K562 (cell line): ENCODE data around the gene CYB5R4. TPM values are rescaled to one million over a fixed set of nuclear protein-coding genes. Genes with fewer than 3 reads are reported as not detected.

Experiments used
- ATAC-seq: fragments of 200-7000 bp; cut with Tn5 transposase; 3 replicates; pipeline ENCODE4 v1.9.1; 2020; ENCODE audit warnings: moderate library complexity
- BruUV-seq: library from RNA; stranded (reverse); fragments of 400-500 nt; replicated peaks from 2 replicates; lab custom pipeline; 2021; lab: Mats Ljungman, UMichigan
- CTCF ChIA-PET: fragments of 300-600 bp; formaldehyde crosslinking; extraction: SDS; loops from one replicate; lab custom pipeline; 2021; ENCODE audit warnings: low intra/inter-chr PET ratio; lab: Yijun Ruan, JAX
- POLR2A ChIA-PET: fragments of 300-600, 350-650 bp; sonication (Branson Sonifier 250); formaldehyde crosslinking; extraction: SDS; loops from one replicate; lab custom pipeline; 2021; ENCODE audit warnings: antibody characterized with exemption, inconsistent platforms; lab: Yijun Ruan, JAX
- DNase-seq, 4 experiments: peaks; one replicate each; pipeline versions ENCODE4 v3.0.0 to v3.0.0-alpha.2; 2011 to 2018; ENCODE audit warnings: low spot score in 3 of 4, mixed read lengths in 3 of 4; ENCODE audit errors: extremely low read depth in 1 of 4
- FAIRE-seq: peaks from 2 replicates; lab custom pipeline; 2011; peaks lifted over from hg19 to GRCh38; lab: Jason Lieb, UNC
- H2AFZ ChIP-seq: 2 replicates; pipeline ENCODE4 v1.6.0; 2011; ENCODE audit warnings: low read depth, low read length, control low read depth, inconsistent platforms
- H3K27ac ChIP-seq: fragments of 200-600 bp; 3 replicates; pipeline ENCODE4 v1.8.0; 2011; ENCODE audit warnings: low read depth, mild to moderate bottlenecking, control low read depth, inconsistent platforms, low read length, moderate library complexity, mixed read lengths; ENCODE audit errors: extremely low read depth
- H3K27me3 ChIP-seq, 2 experiments: fragments of 300-600 bp in 1 of 2; 2 replicates in 1 of 2; 3 replicates in 1 of 2; pipeline versions ENCODE4 v1.6.0 to v1.8.0; 2011; ENCODE audit warnings: inconsistent platforms in 2 of 2, low read length in 2 of 2, mild to moderate bottlenecking in 1 of 2, mixed read lengths in 1 of 2, moderate library complexity in 1 of 2; ENCODE audit not compliant: control insufficient read depth in 2 of 2, insufficient read depth in 2 of 2
- H3K36me3 ChIP-seq: fragments of 300-600 bp; 3 replicates; pipeline ENCODE4 v1.8.0; 2011; ENCODE audit warnings: mild to moderate bottlenecking, low read length, inconsistent platforms; ENCODE audit not compliant: control insufficient read depth, insufficient read depth
- H3K4me1 ChIP-seq, 2 experiments: fragments of 200-600 bp in 1 of 2; replicated peaks in 1 of 2; 2 replicates in 1 of 2; 3 replicates in 1 of 2; pipeline versions ENCODE4 v1.5.1 to v1.8.0; 2011; ENCODE audit warnings: inconsistent platforms in 2 of 2, low read length in 2 of 2, mild to moderate bottlenecking in 1 of 2, mixed read lengths in 1 of 2, moderate library complexity in 1 of 2; ENCODE audit not compliant: control insufficient read depth in 2 of 2, insufficient read depth in 2 of 2
- H3K4me2 ChIP-seq: 2 replicates; pipeline ENCODE4 v1.6.1; 2011; ENCODE audit warnings: low read length, control low read depth, inconsistent platforms, mixed read lengths; ENCODE audit not compliant: insufficient read depth
- H3K4me3 ChIP-seq: fragments of 200-600 bp; sonication (generic), shearing (Covaris generic); 2 replicates; pipeline ENCODE4 v1.5.1; 2016; ENCODE audit warnings: control low read depth, inconsistent platforms
- H3K79me2 ChIP-seq: fragments of 200-600 bp; 3 replicates; pipeline ENCODE4 v1.8.0; 2011; ENCODE audit warnings: low read length, inconsistent platforms; ENCODE audit not compliant: control insufficient read depth, insufficient read depth
- H3K9ac ChIP-seq, 2 experiments: 2 replicates each; pipeline versions ENCODE4 v1.6.0 to v1.6.1; 2011; ENCODE audit warnings: low read depth in 2 of 2, low read length in 2 of 2, control low read depth in 1 of 2, inconsistent platforms in 1 of 2, mild to moderate bottlenecking in 1 of 2, mixed read lengths in 1 of 2; ENCODE audit not compliant: insufficient read depth in 1 of 2
- H3K9me1 ChIP-seq: one replicate; pipeline ENCODE4 v1.6.0; 2011; ENCODE audit warnings: inconsistent platforms, mild to moderate bottlenecking, low read length, moderate library complexity; ENCODE audit not compliant: control insufficient read depth, insufficient read depth
- H3K9me3 ChIP-seq: replicated peaks from 2 replicates; pipeline ENCODE4 v1.5.1; 2011; ENCODE audit warnings: low read depth, low read length, inconsistent platforms; ENCODE audit not compliant: control insufficient read depth, insufficient read depth
- H4K20me1 ChIP-seq: replicated peaks from 2 replicates; pipeline ENCODE4 v1.6.1; 2011; ENCODE audit warnings: low read length, inconsistent platforms, mixed read lengths; ENCODE audit not compliant: control insufficient read depth, insufficient read depth
- C11orf30 ChIP-seq: fragments of 450-650 bp; IDR thresholded peaks from 2 replicates; pipeline ENCODE4 v1.6.1; 2016; ENCODE audit warnings: low read depth, mild to moderate bottlenecking
- CBX3 ChIP-seq, 2 experiments: IDR thresholded peaks; 1 replicate in 1 of 2; 2 replicates in 1 of 2; pipeline ENCODE4 v1.6.1; 2012; ENCODE audit warnings: inconsistent platforms in 2 of 2, low read length in 2 of 2, borderline replicate concordance in 1 of 2, control low read depth in 1 of 2
- CHD2 ChIP-seq: IDR thresholded peaks from 2 replicates; pipeline ENCODE4 v1.6.1; 2011; ENCODE audit warnings: low read depth, low read length
- NCOA6 ChIP-seq: fragments of 450-650 bp; IDR thresholded peaks from 2 replicates; pipeline ENCODE4 v1.6.1; 2017; ENCODE audit warnings: mild to moderate bottlenecking
- PHF20 ChIP-seq: fragments of 450-650 bp; IDR thresholded peaks from 2 replicates; pipeline ENCODE4 v1.6.1; 2018; ENCODE audit not compliant: partially characterized antibody
- PTRF ChIP-seq: fragments of 450-650 bp; IDR thresholded peaks from 2 replicates; pipeline ENCODE4 v1.6.1; 2016; ENCODE audit warnings: mild to moderate bottlenecking, missing genetic modification characterization, missing compliant biosample characterization
- RAD51 ChIP-seq: fragments of 450-650 bp; IDR thresholded peaks from 2 replicates; pipeline ENCODE4 v1.7.1; 2016; ENCODE audit warnings: low read depth, mild to moderate bottlenecking, borderline replicate concordance
- YBX1 ChIP-seq: fragments of 450-650 bp; IDR thresholded peaks from 2 replicates; pipeline ENCODE4 v1.7.1; 2016; ENCODE audit warnings: mild to moderate bottlenecking
- WGBS: fragments of 100-300 bp; shearing (Covaris generic); methylation state at CpG from one replicate; pipeline ENCODE4 v1.1.6; 2016; ENCODE audit warnings: low coverage, mixed read lengths; ENCODE audit not compliant: insufficient coverage; ENCODE audit errors: missing lambda C conversion rate; 5-methylcytosine and 5-hydroxymethylcytosine counted together
- in situ Hi-C: fragments of 300-500 bp; cut with MboI; formaldehyde crosslinking; loops from 4 replicates; pipeline ENCODE4 v1.15.0; 2018; ENCODE audit warnings: inconsistent platforms, mixed read lengths
- intact Hi-C: fragments of 100-400 bp; cut with micrococcal nuclease; formaldehyde crosslinking; loops from 2 replicates; pipeline ENCODE4 v1.14.2; 2022
- polyA plus RNA-seq, 8 experiments: library from polyadenylated mRNA; depleted of rRNA in 4 of 8; stranded (reverse) in 5 of 8; unstranded in 3 of 8; fragments of >200 nt; fragmentation: Nextera tagmentation in 2 of 8; fragmentation: Illumina TruSeq in 1 of 8; extraction: Ambion mirVana in 2 of 8; extraction: Trizol in 1 of 8; gene quantifications; 2 replicates each; pipeline versions ENCODE4 v1.2.1 to v1.2.3, GENCODE V29; 2011 to 2014; ENCODE audit warnings: inconsistent platforms in 1 of 8, missing spikeins in 1 of 8
- total RNA-seq, 7 experiments: library from RNA; depleted of rRNA in 6 of 7; stranded (reverse); fragments of >200 nt in 6 of 7; fragmentation: Illumina TruSeq in 2 of 7; extraction: Trizol in 2 of 7; gene quantifications; 2 replicates each; pipeline versions ENCODE4 v1.2.1 to v1.2.3, GENCODE V29; 2011 to 2021; ENCODE audit warnings: low replicate concordance in 1 of 7
- TF ChIP-seq, protein P1 (sequence below): fragments of 450-650 bp; IDR thresholded peaks from 2 replicates; pipeline ENCODE4 v1.6.1; 2018; ENCODE audit warnings: mild to moderate bottlenecking, low read depth; ENCODE audit not compliant: partially characterized antibody
- TF ChIP-seq, protein P2 (sequence below): fragments of 450-650 bp; IDR thresholded peaks from 2 replicates; pipeline ENCODE4 v1.6.1; 2017; ENCODE audit warnings: antibody characterized with exemption
- TF ChIP-seq, protein P3 (sequence below): fragments of 450-650 bp; conservative IDR thresholded peaks from 2 replicates; pipeline ENCODE4 v1.6.1; 2016; ENCODE audit warnings: missing genetic modification characterization, low read depth, mild to moderate bottlenecking, control low read depth, missing compliant biosample characterization

CYB5R4 gene
- total and polyA plus RNA-seq, 9 of the 15 experiments (the other 6 are each of a cell fraction or from before 2014, with no cell fraction given): 5.9 to 23.1 (median 19.0) TPM

DNA sequence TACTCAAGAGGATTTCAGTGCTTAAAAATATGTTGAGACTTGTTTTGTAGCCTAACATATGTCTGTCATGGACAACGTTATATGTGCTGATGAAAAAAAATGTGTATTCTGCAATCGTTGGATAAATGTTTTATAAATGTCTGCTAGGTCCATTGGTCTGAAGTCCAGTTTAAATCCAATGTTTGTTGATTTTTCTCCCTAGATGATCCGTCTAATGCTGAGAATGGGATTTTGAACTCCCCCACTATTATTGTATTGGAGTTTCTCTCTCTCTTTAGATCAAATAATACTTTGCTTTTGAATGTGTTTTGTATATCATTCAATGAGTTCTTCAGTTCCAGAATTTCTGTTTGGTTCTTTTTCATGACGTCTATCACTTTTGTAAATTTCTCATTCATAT, 44.9 kb downstream of the CYB5R4 start:
- intact Hi-C loops (no loop called here), in situ Hi-C loops (no loop called here)
- no TSS peak for BruUV-seq
- H3K27me3 ChIP-seq: no peaks in the 10 kb centered on the region
- H2AFZ ChIP-seq: no peak overlapping the region
- H3K9me1 ChIP-seq: no peaks in the 10 kb centered on the region
- H3K9me3 ChIP-seq: 0 out of 2 replicates have a peak, but pooled peaks cover 1% of the 10 kb centered on the region
- H3K27ac ChIP-seq: no peak overlapping the region
- H3K79me2 ChIP-seq: peaks cover 28% of the 10 kb centered on the region; the same call in 2 of the 3 replicates
- no peak overlapping the region for H3K9ac ChIP-seq
- H3K4me1 ChIP-seq: no peaks in the 10 kb centered on the region
- CTCF ChIA-PET: no interaction called here
- ATAC-seq (no peak), FAIRE-seq (no peak), DNase-seq (no peak)
- 79% methylated on average over 4 of the region's 4 CpGs for WGBS
- POLR2A ChIA-PET: no interaction called here
- H3K4me3 ChIP-seq: no peak overlapping the region
- no peaks in the 10 kb centered on the region for H3K36me3 ChIP-seq
- no peaks in the 10 kb centered on the region for H4K20me1 ChIP-seq
- TF ChIP-seq RAD51 (no peak), CBX3 (IDR thresholded peaks at IDR 0.05; ENCODE audit: borderline replicate concordance in 1 of 2, low read length in 2 of 2) (peak in 1 of 2 experiments; percentile 44; a peak in 1 of 3 replicates)
- TF ChIP-seq, protein P1, sequence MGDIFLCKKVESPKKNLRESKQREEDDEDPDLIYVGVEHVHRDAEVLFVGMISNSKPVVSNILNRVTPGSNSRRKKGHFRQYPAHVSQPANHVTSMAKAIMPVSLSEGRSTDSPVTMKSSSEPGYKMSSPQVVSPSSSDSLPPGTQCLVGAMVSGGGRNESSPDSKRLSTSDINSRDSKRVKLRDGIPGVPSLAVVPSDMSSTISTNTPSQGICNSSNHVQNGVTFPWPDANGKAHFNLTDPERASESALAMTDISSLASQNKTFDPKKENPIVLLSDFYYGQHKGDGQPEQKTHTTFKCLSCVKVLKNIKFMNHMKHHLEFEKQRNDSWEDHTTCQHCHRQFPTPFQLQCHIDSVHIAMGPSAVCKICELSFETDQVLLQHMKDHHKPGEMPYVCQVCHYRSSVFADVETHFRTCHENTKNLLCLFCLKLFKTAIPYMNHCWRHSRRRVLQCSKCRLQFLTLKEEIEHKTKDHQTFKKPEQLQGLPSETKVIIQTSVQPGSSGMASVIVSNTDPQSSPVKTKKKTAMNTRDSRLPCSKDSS: peak; percentile 31
- no peak overlapping the region for H3K4me2 ChIP-seq

DNA sequence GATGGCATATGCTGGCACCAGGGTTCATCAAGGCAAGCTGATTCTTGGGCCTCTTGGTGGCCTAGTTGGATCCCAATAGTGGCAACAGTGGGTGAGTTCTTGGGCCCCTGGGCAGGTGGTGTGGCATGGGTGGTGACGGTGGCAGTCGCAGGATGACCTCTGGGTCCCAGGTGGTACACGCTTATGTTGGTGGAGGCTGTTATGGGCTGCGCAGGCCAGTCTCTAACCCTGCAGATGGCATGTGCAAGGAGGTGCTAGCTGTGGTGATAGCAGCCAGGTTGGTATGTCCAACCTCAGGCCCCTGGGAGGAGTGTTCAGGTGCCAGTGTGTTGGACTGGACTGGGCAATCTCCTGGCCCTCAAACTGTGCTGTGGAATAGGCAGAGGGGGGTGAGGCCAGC, 46.2 kb downstream of the CYB5R4 start:
- Histone ChIP-seq H3K27me3 (no peaks in the 10 kb centered on the region), H2AFZ (no peak overlapping the region), H4K20me1 (no peaks in the 10 kb centered on the region), H3K27ac (no peak overlapping the region), H3K36me3 (no peaks in the 10 kb centered on the region), H3K4me3 (no peak overlapping the region), H3K79me2 (peaks cover 34% of the 10 kb centered on the region; the same call in 2 of the 3 replicates), H3K9me1 (no peaks in the 10 kb centered on the region), H3K4me2 (no peak overlapping the region), H3K9me3 (0 out of 2 replicates have a peak, but pooled peaks cover 1% of the 10 kb centered on the region), H3K9ac (no peak overlapping the region), H3K4me1 (peaks cover 0 to 6% of the 10 kb centered on the region in 2 experiments; a peak in 2 of 5 replicates)
- ATAC-seq (no peak), FAIRE-seq (no peak), DNase-seq (no peak)
- POLR2A ChIA-PET: interaction anchor here (1.1 kb wide), 1 partner anchor 42 kb away, joined by 3 read pairs; no protein-coding TSS in a partner anchor
- CTCF ChIA-PET: no interaction called here
- 90% methylated on average over 4 of the region's 4 CpGs for WGBS
- in situ Hi-C loops (no loop called here), intact Hi-C loops (no loop called here)
- no TSS peak for BruUV-seq
- TF ChIP-seq, protein P2, sequence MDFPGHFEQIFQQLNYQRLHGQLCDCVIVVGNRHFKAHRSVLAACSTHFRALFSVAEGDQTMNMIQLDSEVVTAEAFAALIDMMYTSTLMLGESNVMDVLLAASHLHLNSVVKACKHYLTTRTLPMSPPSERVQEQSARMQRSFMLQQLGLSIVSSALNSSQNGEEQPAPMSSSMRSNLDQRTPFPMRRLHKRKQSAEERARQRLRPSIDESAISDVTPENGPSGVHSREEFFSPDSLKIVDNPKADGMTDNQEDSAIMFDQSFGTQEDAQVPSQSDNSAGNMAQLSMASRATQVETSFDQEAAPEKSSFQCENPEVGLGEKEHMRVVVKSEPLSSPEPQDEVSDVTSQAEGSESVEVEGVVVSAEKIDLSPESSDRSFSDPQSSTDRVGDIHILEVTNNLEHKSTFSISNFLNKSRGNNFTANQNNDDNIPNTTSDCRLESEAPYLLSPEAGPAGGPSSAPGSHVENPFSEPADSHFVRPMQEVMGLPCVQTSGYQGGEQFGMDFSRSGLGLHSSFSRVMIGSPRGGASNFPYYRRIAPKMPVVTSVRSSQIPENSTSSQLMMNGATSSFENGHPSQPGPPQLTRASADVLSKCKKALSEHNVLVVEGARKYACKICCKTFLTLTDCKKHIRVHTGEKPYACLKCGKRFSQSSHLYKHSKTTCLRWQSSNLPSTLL: no peak
- no peak for TF ChIP-seq C11orf30
- TF ChIP-seq CHD2: no peak
- TF ChIP-seq, protein P3, sequence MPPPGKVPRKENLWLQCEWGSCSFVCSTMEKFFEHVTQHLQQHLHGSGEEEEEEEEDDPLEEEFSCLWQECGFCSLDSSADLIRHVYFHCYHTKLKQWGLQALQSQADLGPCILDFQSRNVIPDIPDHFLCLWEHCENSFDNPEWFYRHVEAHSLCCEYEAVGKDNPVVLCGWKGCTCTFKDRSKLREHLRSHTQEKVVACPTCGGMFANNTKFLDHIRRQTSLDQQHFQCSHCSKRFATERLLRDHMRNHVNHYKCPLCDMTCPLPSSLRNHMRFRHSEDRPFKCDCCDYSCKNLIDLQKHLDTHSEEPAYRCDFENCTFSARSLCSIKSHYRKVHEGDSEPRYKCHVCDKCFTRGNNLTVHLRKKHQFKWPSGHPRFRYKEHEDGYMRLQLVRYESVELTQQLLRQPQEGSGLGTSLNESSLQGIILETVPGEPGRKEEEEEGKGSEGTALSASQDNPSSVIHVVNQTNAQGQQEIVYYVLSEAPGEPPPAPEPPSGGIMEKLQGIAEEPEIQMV (tag): no peak
- no peak for TF ChIP-seq YBX1
- no peak for TF ChIP-seq NCOA6
- TF ChIP-seq PTRF (tag): no peak
- TF ChIP-seq PHF20: no peak
